ENCODE measurements around the gene TLR4.

DNA sequence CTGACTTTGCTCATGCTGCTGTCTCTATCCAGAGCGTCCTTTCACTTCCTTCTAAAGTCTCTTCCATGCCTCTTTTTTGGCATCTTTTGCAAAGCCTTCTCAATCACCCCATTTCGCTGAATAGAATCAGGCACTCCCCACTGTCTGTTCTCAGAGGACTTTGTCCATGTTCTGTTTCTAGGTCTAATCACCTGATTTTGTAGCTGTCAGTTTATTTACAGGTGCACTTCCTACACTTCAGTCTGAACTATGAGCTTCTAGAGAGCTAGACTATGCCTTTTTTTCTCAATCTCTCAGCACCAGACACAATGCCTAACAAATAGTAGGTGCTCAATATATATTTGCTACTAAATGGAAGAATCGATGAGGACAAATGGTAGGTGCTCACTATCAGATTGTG is 29.9 kb downstream of the TLR4 start:
- TF ChIP-seq CTCF (IDR thresholded peaks at IDR 0.05; ENCODE audit: low read depth, low read length), result no peak
- no peak for TF ChIP-seq EZH2phosphoT487 (IDR thresholded peaks at IDR 0.05; ENCODE audit: low read depth)

All from OCI-LY3 (cell line).